ENCODE data around the gene INPP5B.

DNA sequence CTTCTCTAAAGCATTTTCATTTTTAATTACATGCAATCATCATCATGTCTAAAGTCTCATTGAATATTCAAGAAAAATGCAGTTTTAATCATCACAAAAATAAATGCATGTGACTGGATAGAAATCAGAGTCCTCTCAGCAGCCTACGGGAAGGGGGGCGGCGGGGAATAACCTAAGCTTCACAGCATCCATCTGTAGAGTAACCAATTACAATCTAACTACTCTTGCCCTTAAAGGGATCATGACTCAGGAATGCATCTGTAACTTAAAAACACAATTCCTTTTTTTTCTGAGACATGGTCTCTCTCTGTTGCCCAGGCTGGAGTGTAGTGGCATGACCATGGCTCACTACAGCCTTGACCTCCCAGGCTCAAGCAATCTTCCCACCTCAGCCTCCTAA, 110.1 kb downstream of the INPP5B start:
- TF ChIP-seq, protein P1, sequence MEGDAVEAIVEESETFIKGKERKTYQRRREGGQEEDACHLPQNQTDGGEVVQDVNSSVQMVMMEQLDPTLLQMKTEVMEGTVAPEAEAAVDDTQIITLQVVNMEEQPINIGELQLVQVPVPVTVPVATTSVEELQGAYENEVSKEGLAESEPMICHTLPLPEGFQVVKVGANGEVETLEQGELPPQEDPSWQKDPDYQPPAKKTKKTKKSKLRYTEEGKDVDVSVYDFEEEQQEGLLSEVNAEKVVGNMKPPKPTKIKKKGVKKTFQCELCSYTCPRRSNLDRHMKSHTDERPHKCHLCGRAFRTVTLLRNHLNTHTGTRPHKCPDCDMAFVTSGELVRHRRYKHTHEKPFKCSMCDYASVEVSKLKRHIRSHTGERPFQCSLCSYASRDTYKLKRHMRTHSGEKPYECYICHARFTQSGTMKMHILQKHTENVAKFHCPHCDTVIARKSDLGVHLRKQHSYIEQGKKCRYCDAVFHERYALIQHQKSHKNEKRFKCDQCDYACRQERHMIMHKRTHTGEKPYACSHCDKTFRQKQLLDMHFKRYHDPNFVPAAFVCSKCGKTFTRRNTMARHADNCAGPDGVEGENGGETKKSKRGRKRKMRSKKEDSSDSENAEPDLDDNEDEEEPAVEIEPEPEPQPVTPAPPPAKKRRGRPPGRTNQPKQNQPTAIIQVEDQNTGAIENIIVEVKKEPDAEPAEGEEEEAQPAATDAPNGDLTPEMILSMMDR (conservative IDR thresholded peaks at IDR 0.05 in 1 of 2, IDR thresholded peaks at IDR 0.05 in 1 of 2; ENCODE audit: extremely low read depth in 1 of 2, insufficient read depth in 1 of 2, low read depth in 1 of 2, low read length in 2 of 2): no peak
- no peak for TF ChIP-seq EZH2 (IDR thresholded peaks at IDR 0.05; ENCODE audit: borderline replicate concordance, low read length)
